Upper lobe of left lung (tissue), 6 donors: ENCODE results near the gene GJC1. TPM values are rescaled to one million over a fixed set of nuclear protein-coding genes. Genes with fewer than 3 reads are reported as not detected.
A peak's percentile ranks its signal among the peaks of the same experiment; 100 is the strongest.

Experiments
- ATAC-seq, 2 donors: fragments of 200-7000 bp; cut with Tn5 transposase; one replicate each; pipeline ENCODE4 v1.9.1; 2022; ENCODE audit warnings: mild to moderate bottlenecking in 2 of 2, moderate library complexity in 2 of 2; ENCODE audit not compliant: low FRiP score in 2 of 2
- DNase-seq, 2 donors: peaks; one replicate each; pipeline ENCODE4 v3.0.0-alpha.2; 2019 to 2020
- H3K27ac ChIP-seq, 4 donors: fragments of 200-600 bp; sonication (generic); one replicate each; pipeline ENCODE4 v1.5.1; 2016 to 2019
- H3K27me3 ChIP-seq, 4 donors: fragments of 200-600 bp; sonication (generic); one replicate each; pipeline ENCODE4 v1.5.1; 2017 to 2019
- H3K36me3 ChIP-seq, 4 donors: fragments of 200-600 bp; sonication (generic); one replicate each; pipeline ENCODE4 v1.5.1; 2016 to 2019
- H3K4me1 ChIP-seq, 4 donors: fragments of 200-600 bp; sonication (generic); one replicate each; pipeline ENCODE4 v1.5.1; 2018 to 2019
- H3K4me3 ChIP-seq, 4 donors: fragments of 200-600 bp; sonication (generic); one replicate each; pipeline ENCODE4 v1.5.1; 2017 to 2019; ENCODE audit warnings: mild to moderate bottlenecking in 2 of 4, moderate library complexity in 1 of 4
- H3K9me3 ChIP-seq, 4 donors: fragments of 200-600 bp; sonication (generic); one replicate each; pipeline ENCODE4 v1.5.1; 2018 to 2019
- CTCF ChIP-seq, 6 experiments: fragments of 450-650 bp in 4 of 6; fragments of 200-600 bp in 2 of 6; sonication (generic) in 2 of 6; IDR thresholded peaks; one replicate each; pipeline ENCODE4 v1.5.1; 2016 to 2019; ENCODE audit warnings: antibody characterized with exemption in 6 of 6
- EP300 ChIP-seq, 4 donors: sonication (generic); formaldehyde crosslinking; IDR thresholded peaks; one replicate each; pipeline ENCODE4 v1.5.1; 2017; ENCODE audit warnings: antibody characterized with exemption in 4 of 4, control low read depth in 2 of 4
- POLR2A ChIP-seq, 4 donors: fragments of 450-650 bp; IDR thresholded peaks; one replicate each; pipeline ENCODE4 v1.5.1; 2016 to 2017; ENCODE audit warnings: antibody characterized with exemption in 4 of 4, mild to moderate bottlenecking in 2 of 4
- POLR2AphosphoS5 ChIP-seq, 2 donors: sonication (generic); formaldehyde crosslinking; IDR thresholded peaks; one replicate each; pipeline ENCODE4 v1.5.1; 2017; ENCODE audit warnings: antibody characterized with exemption in 2 of 2
- WGBS, 2 donors: methylation state at CpG; one replicate each; pipeline ENCODE4 v1.1.5; 2017 to 2018; 5-methylcytosine and 5-hydroxymethylcytosine counted together
- total RNA-seq, 6 donors: library from RNA; depleted of rRNA in 4 of 6; stranded (reverse); fragments of >200 nt in 4 of 6; gene quantifications; one replicate each; pipeline versions ENCODE4 v1.1.0 to v1.2.1, GENCODE V29; 2016 to 2021
- donor health status: DM: no; HTN: no; CAD: no; lungs with moderate emphysema.
- donor health status: DM: no; HTN: yes; CAD: no; lungs with severe emphysema.

Gene GJC1
- total RNA-seq, 6 donors from 2014 or later: 4.2 to 14.8 (median 8.6) TPM

- H3K4me1 ChIP-seq: no peaks in the 10 kb centered on the region
- TF ChIP-seq CTCF (IDR thresholded peaks at IDR 0.05) (no peak), POLR2AphosphoS5 (IDR thresholded peaks at IDR 0.05) (no peak), POLR2A (IDR thresholded peaks at IDR 0.05) (no peak), EP300 (IDR thresholded peaks at IDR 0.05) (no peak)
- DNase-seq (no peak), ATAC-seq (peak in 1 of 2 donors; percentile 8)
- 68 to 81% methylated on average over 7 to 8 of the region's 10 CpGs for WGBS, 2 donors
- no peaks in the 10 kb centered on the region for H3K27me3 ChIP-seq
- H3K9me3 ChIP-seq: no peaks in the 10 kb centered on the region
- no peak overlapping the region for H3K4me3 ChIP-seq
- no peak overlapping the region for H3K27ac ChIP-seq
- H3K36me3 ChIP-seq: peaks cover 28 to 98% (median 79%) of the 10 kb centered on the region in 4 donors
These were observed 34.7 kb upstream of the GJC1 start for GRCh38 chr17:44864831-44865230.

- 82 to 86% methylated on average over 9 to 12 of the region's 12 CpGs for WGBS, 2 donors
- no peak overlapping the region for H3K4me3 ChIP-seq
- no peaks in the 10 kb centered on the region for H3K9me3 ChIP-seq
- H3K27me3 ChIP-seq: no peaks in the 10 kb centered on the region
- H3K36me3 ChIP-seq: peaks cover 25 to 98% (median 80%) of the 10 kb centered on the region in 4 donors
- H3K4me1 ChIP-seq: no peaks in the 10 kb centered on the region
- no peak for ATAC-seq
- H3K27ac ChIP-seq: no peak overlapping the region
- no peak for DNase-seq
- TF ChIP-seq EP300 (IDR thresholded peaks at IDR 0.05) (no peak), POLR2AphosphoS5 (IDR thresholded peaks at IDR 0.05) (no peak), POLR2A (IDR thresholded peaks at IDR 0.05) (no peak), CTCF (IDR thresholded peaks at IDR 0.05) (no peak)
These were observed 33.2 kb upstream of the GJC1 start for GRCh38 chr17:44863061-44863918.

GRCh38 chr17:44862278-44862914 lies 32.3 kb upstream of the GJC1 start:
- Histone ChIP-seq H3K4me3 (no peak overlapping the region), H3K4me1 (no peaks in the 10 kb centered on the region), H3K9me3 (no peaks in the 10 kb centered on the region), H3K36me3 (peaks cover 20 to 98% (median 83%) of the 10 kb centered on the region in 4 donors), H3K27ac (peak overlapping the region in 1 of 4 donors; percentile 48), H3K27me3 (no peaks in the 10 kb centered on the region)
- ATAC-seq: no peak
- no peak for DNase-seq
- TF ChIP-seq EP300 (IDR thresholded peaks at IDR 0.05) (no peak), POLR2A (IDR thresholded peaks at IDR 0.05) (no peak), CTCF (IDR thresholded peaks at IDR 0.05) (no peak), POLR2AphosphoS5 (IDR thresholded peaks at IDR 0.05) (no peak)
- 77 to 88% methylated on average over 9 of the region's 9 CpGs for WGBS, 2 donors

- no peak for DNase-seq
- Histone ChIP-seq H3K4me1 (no peaks in the 10 kb centered on the region), H3K27me3 (no peaks in the 10 kb centered on the region), H3K4me3 (no peak overlapping the region), H3K27ac (no peak overlapping the region), H3K36me3 (peaks cover 16 to 100% (median 95%) of the 10 kb centered on the region in 4 donors), H3K9me3 (no peaks in the 10 kb centered on the region)
- 83 to 96% methylated on average over 3 to 5 of the region's 5 CpGs for whole genome bisulfite sequencing, 2 donors
- no peak for TF ChIP-seq EP300 (IDR thresholded peaks at IDR 0.05)
- no peak for TF ChIP-seq POLR2AphosphoS5 (IDR thresholded peaks at IDR 0.05)
- no peak for TF ChIP-seq POLR2A (IDR thresholded peaks at IDR 0.05)
- TF ChIP-seq CTCF (IDR thresholded peaks at IDR 0.05): no peak
- no peak for ATAC-seq
These were observed 29.6 kb upstream of the GJC1 start for GRCh38 chr17:44859701-44860100.
